ENCODE data around the gene TRIM63. TPM values are rescaled to one million over a fixed set of nuclear protein-coding genes. Genes with fewer than 3 reads are reported as not detected.

The TRIM63 gene
- total and polyA plus RNA-seq, 8 donors: 0.15 to 1.8 (median 0.29) TPM; not detected in 3

DNA sequence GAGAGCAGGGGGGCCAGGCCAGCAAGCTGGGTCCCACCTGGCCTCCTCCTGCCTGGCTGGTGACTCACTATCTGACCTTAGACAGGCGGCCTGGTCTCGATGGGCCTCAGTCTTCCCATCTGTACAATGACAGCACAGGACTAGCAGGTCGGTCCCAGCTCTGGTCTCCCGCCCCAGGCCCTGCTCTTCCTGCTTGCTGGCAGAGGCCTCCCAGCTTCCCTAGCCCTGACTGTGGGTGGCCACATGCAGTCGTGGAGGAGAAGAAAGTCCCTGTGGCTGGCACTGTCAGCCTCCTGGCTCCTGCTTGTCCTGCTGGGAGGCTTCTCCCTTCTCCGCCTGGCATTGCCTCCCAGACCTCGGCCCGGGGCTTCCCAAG lies 45.0 kb downstream of the TRIM63 start:
- no peak for DNase-seq
- ATAC-seq: no peak
- TF ChIP-seq, protein P1, sequence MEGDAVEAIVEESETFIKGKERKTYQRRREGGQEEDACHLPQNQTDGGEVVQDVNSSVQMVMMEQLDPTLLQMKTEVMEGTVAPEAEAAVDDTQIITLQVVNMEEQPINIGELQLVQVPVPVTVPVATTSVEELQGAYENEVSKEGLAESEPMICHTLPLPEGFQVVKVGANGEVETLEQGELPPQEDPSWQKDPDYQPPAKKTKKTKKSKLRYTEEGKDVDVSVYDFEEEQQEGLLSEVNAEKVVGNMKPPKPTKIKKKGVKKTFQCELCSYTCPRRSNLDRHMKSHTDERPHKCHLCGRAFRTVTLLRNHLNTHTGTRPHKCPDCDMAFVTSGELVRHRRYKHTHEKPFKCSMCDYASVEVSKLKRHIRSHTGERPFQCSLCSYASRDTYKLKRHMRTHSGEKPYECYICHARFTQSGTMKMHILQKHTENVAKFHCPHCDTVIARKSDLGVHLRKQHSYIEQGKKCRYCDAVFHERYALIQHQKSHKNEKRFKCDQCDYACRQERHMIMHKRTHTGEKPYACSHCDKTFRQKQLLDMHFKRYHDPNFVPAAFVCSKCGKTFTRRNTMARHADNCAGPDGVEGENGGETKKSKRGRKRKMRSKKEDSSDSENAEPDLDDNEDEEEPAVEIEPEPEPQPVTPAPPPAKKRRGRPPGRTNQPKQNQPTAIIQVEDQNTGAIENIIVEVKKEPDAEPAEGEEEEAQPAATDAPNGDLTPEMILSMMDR (IDR thresholded peaks at IDR 0.05): no peak

DNA sequence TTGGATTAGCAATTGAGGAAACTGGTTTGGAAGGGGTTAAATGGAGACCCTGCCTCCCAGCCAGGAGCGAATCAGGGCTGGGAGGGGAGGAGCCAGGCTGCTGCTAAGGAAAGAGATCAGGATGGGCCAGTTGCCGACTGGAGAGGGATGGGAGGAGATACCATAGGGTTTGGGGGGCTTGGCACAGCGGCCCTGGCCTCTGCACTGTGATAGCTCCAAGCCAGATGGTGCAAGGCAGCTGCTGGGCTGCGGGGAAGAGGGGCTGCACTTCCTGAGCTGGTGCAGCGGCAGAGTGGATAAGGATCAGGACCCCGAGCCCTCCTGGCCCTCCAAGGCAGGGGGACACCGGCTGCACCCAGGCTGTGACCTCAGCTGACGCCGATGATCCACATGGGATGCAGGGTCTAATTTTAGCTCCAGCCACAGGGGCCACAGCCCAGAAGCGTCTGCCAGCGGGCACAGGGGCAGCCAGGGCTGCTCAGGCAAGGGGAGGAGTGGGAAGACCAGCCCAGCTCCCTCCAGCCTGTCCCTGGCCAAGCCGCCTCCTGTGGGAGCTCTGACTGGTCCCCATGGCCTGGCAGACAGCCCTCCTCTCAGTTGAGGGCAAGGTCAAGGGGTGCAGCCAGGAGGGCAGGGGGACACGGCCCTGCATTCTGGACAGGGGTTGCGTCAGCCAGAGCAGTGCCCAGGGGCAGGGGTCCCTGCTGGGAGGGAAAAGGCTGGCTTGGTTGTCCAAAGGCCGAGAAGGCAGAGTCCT lies 45.6 kb downstream of the TRIM63 start, which contains the start of gene EXTL1:
EXTL1 (plus strand) TSS at position 129 of the 757 bp plus-strand sequence. CDS start 872 bp downstream, outside the sequence.
- Histone ChIP-seq H3K27ac (no peak within 1 kb of the TSS), H3K36me3 (no peaks in the 10 kb centered on the region), H3K27me3 (no peaks in the 10 kb centered on the region), H3K4me1 (peaks cover 0 to 7% of the 10 kb centered on the region in 2 donors), H3K4me3 (no peak within 1 kb of the TSS), H3K9me3 (no peaks in the 10 kb centered on the region)
- TF ChIP-seq, protein P1 (IDR thresholded peaks at IDR 0.05): no peak
- DNase-seq: peak in 1 of 4 donors; percentile 60
- intact Hi-C loops (cut with DNase I): no loop called here
- peak; percentile 44 for ATAC-seq

More for the DNA sequence above, 45.0 kb downstream of the TRIM63 start:
- Histone ChIP-seq H3K27me3 (no peaks in the 10 kb centered on the region), H3K4me3 (no peak overlapping the region), H3K36me3 (no peaks in the 10 kb centered on the region), H3K9me3 (no peaks in the 10 kb centered on the region), H3K4me1 (peaks cover 0 to 2% of the 10 kb centered on the region in 2 donors), H3K27ac (no peak overlapping the region)
- intact Hi-C loops (cut with DNase I): no loop called here

DNA sequence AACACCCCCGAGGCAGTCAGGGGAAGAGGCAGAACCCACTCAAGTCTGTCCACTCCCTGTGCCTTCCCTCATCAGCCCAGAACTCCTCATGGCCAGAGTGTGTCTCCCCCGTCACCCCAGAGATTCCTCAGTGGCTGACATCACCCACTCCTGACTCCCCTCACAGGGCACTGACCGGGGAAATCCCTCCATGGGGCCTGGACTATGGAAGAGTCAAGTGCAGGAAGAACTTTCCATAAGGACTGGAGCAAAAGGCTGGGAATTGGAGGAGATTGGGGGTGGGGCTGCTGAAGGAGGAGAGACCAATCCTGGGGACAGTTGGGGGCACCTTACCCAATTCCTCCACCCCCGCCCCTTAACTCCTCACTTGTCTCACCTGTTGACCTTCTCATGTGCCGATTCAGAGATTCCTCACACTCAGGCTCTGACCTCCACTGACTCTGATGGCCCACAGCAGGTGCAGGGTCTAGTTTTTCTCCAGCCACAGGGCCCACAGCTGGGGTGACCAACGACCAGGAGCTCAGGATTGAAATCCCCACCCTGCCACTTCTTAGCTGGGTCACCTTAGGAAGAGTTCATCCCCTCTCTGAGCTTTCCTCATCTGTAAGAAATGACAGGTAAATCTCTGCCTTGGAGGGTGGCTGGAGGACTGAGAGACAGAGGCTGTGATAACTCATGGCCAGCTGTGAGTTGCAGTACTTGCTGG lies 46.3 kb downstream of the TRIM63 start:
- Histone ChIP-seq H3K36me3 (no peaks in the 10 kb centered on the region), H3K4me1 (peaks cover 0 to 15% of the 10 kb centered on the region in 2 donors), H3K4me3 (no peak overlapping the region), H3K27me3 (no peaks in the 10 kb centered on the region), H3K9me3 (no peaks in the 10 kb centered on the region), H3K27ac (no peak overlapping the region)
- intact Hi-C loops (cut with DNase I): no loop called here
- TF ChIP-seq, protein P1 (IDR thresholded peaks at IDR 0.05): no peak
- ATAC-seq (no peak), DNase-seq (no peak)

DNA sequence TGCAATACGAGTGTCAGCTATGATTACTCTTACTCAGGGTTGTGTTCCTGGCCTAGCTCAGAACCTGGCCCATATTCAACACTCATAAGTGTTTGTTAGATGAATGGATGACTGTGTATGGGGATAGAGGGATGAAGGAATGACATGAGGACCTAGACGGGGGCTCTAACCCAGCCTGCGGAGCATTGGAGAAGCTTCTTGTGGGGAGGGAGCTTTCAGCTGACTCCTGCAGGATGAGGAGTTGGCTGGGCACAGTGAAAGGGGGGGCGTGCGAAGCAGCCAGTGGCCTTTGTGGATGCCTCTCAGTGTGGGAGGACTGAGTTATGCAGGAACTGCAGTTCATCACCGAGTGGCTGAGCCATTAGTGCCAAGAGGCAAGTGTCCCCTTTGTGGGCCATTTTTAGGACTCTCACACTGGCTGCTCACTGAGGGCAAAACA lies 47.1 kb downstream of the TRIM63 start:
- Histone ChIP-seq H3K27ac (no peak overlapping the region), H3K9me3 (no peaks in the 10 kb centered on the region)
- intact Hi-C loops (cut with DNase I): no loop called here

More for the DNA sequence above, 47.1 kb downstream of the TRIM63 start:
- DNase-seq (peak in 1 of 4 donors; percentile 32), ATAC-seq (no peak)
- Histone ChIP-seq H3K4me1 (peaks cover 5 to 22% of the 10 kb centered on the region in 2 donors), H3K4me3 (no peak overlapping the region), H3K36me3 (no peaks in the 10 kb centered on the region), H3K27me3 (no peaks in the 10 kb centered on the region)
- TF ChIP-seq, protein P1 (IDR thresholded peaks at IDR 0.05): no peak

Data from left lung (tissue), 10 donors.